WTC11 (cell line): ENCODE measurements around the gene MDM4. TPM values are rescaled to one million over a fixed set of nuclear protein-coding genes. Genes with fewer than 3 reads are reported as not detected.

Experiments
- ATAC-seq: fragments of 200-7000 bp; cut with Tn5 transposase; 2 replicates; pipeline ENCODE4 v1.10.0; 2021; ENCODE audit warnings: mild to moderate bottlenecking, moderate library complexity
- CTCF ChIA-PET: fragments of 300-600 bp; sonication (Branson Sonifier 250); formaldehyde crosslinking; loops from one replicate; lab custom pipeline; 2021; ENCODE audit warnings: antibody characterized with exemption; lab: Charles Lee
- POLR2A ChIA-PET: fragments of 350-600 bp; sonication (Branson Sonifier 250); formaldehyde crosslinking; loops from one replicate; lab custom pipeline; 2021; ENCODE audit warnings: antibody characterized with exemption; lab: Charles Lee
- DNase-seq: peaks from one replicate; pipeline ENCODE4 v3.0.0; 2021; ENCODE audit warnings: low spot score
- H3K27ac Mint-ChIP-seq: 2 replicates; pipeline ENCODE4 v1.8.0; 2021; ENCODE audit warnings: mixed read lengths
- H3K27me3 Mint-ChIP-seq: 2 replicates; pipeline ENCODE4 v1.8.0; 2021; ENCODE audit warnings: low read depth, mild to moderate bottlenecking, moderate library complexity, mixed read lengths
- H3K36me3 Mint-ChIP-seq: 2 replicates; pipeline ENCODE4 v1.8.0; 2021; ENCODE audit warnings: mixed read lengths
- H3K4me1 Mint-ChIP-seq: 2 replicates; pipeline ENCODE4 v1.8.0; 2022; ENCODE audit warnings: mixed read lengths
- H3K4me3 Mint-ChIP-seq: 2 replicates; pipeline ENCODE4 v1.8.0; 2021; ENCODE audit warnings: mild to moderate bottlenecking, moderate library complexity, mixed read lengths
- H3K9me3 Mint-ChIP-seq: 2 replicates; pipeline ENCODE4 v1.8.0; 2021; ENCODE audit warnings: mixed read lengths
- AFF4 ChIP-seq: sonication (generic); formaldehyde crosslinking; IDR thresholded peaks from 2 replicates; pipeline ENCODE4 v1.8.1; 2023; ENCODE audit warnings: mild to moderate bottlenecking, missing genetic modification reagents, borderline replicate concordance
- ATF3 ChIP-seq: sonication (generic); formaldehyde crosslinking; conservative IDR thresholded peaks from 2 replicates; pipeline ENCODE4 v1.8.1; 2022; ENCODE audit warnings: mild to moderate bottlenecking, missing genetic modification reagents
- CTCF ChIP-seq: fragments of 200-600 bp; IDR thresholded peaks from 2 replicates; pipeline ENCODE4 v1.8.0; 2022; ENCODE audit warnings: antibody characterized with exemption
- GABPB1 ChIP-seq: sonication (generic); formaldehyde crosslinking; IDR thresholded peaks from 2 replicates; pipeline ENCODE4 v1.8.1; 2023; ENCODE audit warnings: mild to moderate bottlenecking, missing genetic modification reagents
- IRF2 ChIP-seq: sonication (generic); formaldehyde crosslinking; IDR thresholded peaks from 2 replicates; pipeline ENCODE4 v1.8.0; 2022; ENCODE audit warnings: low read depth, missing genetic modification reagents, borderline replicate concordance
- MAX ChIP-seq: sonication (generic); formaldehyde crosslinking; IDR thresholded peaks from 2 replicates; pipeline ENCODE4 v1.8.0; 2022; ENCODE audit warnings: mild to moderate bottlenecking, missing genetic modification reagents
- NR3C1 ChIP-seq: sonication (generic); formaldehyde crosslinking; conservative IDR thresholded peaks from 2 replicates; pipeline ENCODE4 v1.8.1; 2023; ENCODE audit warnings: low read depth, mild to moderate bottlenecking, missing genetic modification reagents
- SP1 ChIP-seq: sonication (generic); formaldehyde crosslinking; conservative IDR thresholded peaks from 2 replicates; pipeline ENCODE4 v1.8.1; 2022; ENCODE audit warnings: missing genetic modification reagents
- TCF7 ChIP-seq: sonication (generic); formaldehyde crosslinking; IDR thresholded peaks from 2 replicates; pipeline ENCODE4 v1.8.0; 2022; ENCODE audit warnings: mild to moderate bottlenecking, low read depth, missing genetic modification reagents, moderate library complexity
- USF2 ChIP-seq: sonication (generic); formaldehyde crosslinking; IDR thresholded peaks from 2 replicates; pipeline ENCODE4 v1.8.1; 2023; ENCODE audit warnings: mild to moderate bottlenecking, missing genetic modification reagents, moderate library complexity
- ZNF232 ChIP-seq: sonication (generic); formaldehyde crosslinking; IDR thresholded peaks from 2 replicates; pipeline ENCODE4 v1.8.0; 2022; ENCODE audit warnings: mild to moderate bottlenecking, missing genetic modification reagents
- ZNF396 ChIP-seq: fragments of 250-450 bp; sonication (Bioruptor Pico); IDR thresholded peaks from 2 replicates; pipeline ENCODE4 v1.8.0; 2021; ENCODE audit warnings: mild to moderate bottlenecking, moderate library complexity, borderline replicate concordance
- total RNA-seq: library from RNA; stranded (reverse); gene quantifications from 3 replicates; pipeline ENCODE4 v1.2.3, GENCODE V29; 2021

Gene MDM4
- total RNA-seq, 1 experiment from 2014 or later: 76.2 TPM

- CTCF ChIA-PET: interaction anchor here (1.0 to 19.5 kb wide), 7 partner anchors 11 to 97 kb away, joined by 3 to 906 read pairs (median 23); no protein-coding TSS in a partner anchor
- ATAC-seq: no peak
These were observed 20.4 kb upstream of the MDM4 start for GRCh38 chr1:204495777-204496176.

GRCh38 chr1:204498981-204499380 is 17.2 kb upstream of the MDM4 start:
- POLR2A ChIA-PET: no interaction called here
- CTCF ChIA-PET: interaction anchor here (0.9 to 19.5 kb wide), 5 partner anchors 14 to 308 kb away, joined by 3 to 906 read pairs (median 22); no protein-coding TSS in a partner anchor
- H3K4me1 Mint-ChIP-seq: peaks cover 20% of the 10 kb centered on the region
- no peak overlapping the region for H3K4me3 Mint-ChIP-seq
- ATAC-seq (no peak), DNase-seq (no peak)
- no peak for TF ChIP-seq MAX
- TF ChIP-seq ZNF232 (CRISPR knock-in tag): no peak
- TF ChIP-seq, all 79 proteins: peak for 0
- no peaks in the 10 kb centered on the region for H3K9me3 Mint-ChIP-seq
- peaks cover 5% of the 10 kb centered on the region for H3K27me3 Mint-ChIP-seq
- H3K27ac Mint-ChIP-seq: no peak overlapping the region
- no peaks in the 10 kb centered on the region for H3K36me3 Mint-ChIP-seq

More at GRCh38 chr1:204495777-204496176, 20.4 kb upstream of the MDM4 start:
- Mint-ChIP-seq H3K4me1 (peaks cover 33% of the 10 kb centered on the region), H3K4me3 (peak overlapping the region; percentile 93), H3K9me3 (no peaks in the 10 kb centered on the region), H3K36me3 (no peaks in the 10 kb centered on the region), H3K27ac (no peak overlapping the region), H3K27me3 (peaks cover 5% of the 10 kb centered on the region)
- TF ChIP-seq MAX (no peak), USF2 (CRISPR knock-in tag) (no peak), ATF3 (no peak), IRF2 (CRISPR knock-in tag) (no peak), ZNF396 (CRISPR knock-in tag) (no peak), TCF7 (CRISPR knock-in tag) (no peak), SP1 (CRISPR knock-in tag) (no peak), NR3C1 (CRISPR knock-in tag) (no peak), CTCF (no peak)
- DNase-seq: no peak
- POLR2A ChIA-PET: interaction anchor here (0.6 to 3.7 kb wide), 7 partner anchors 8 to 960 kb away, joined by 3 to 27 read pairs (median 5); partner anchors contain the start of genes BLACAT1 and MDM4

- Mint-ChIP-seq H3K27ac (no peak overlapping the region), H3K27me3 (peaks cover 5% of the 10 kb centered on the region), H3K4me1 (peaks cover 20% of the 10 kb centered on the region), H3K9me3 (no peaks in the 10 kb centered on the region), H3K36me3 (no peaks in the 10 kb centered on the region), H3K4me3 (no peak overlapping the region)
- DNase-seq: no peak
- CTCF ChIA-PET: interaction anchor here (0.9 to 19.5 kb wide), 5 partner anchors 15 to 307 kb away, joined by 3 to 906 read pairs (median 22); no protein-coding TSS in a partner anchor
- ATAC-seq: no peak
- POLR2A ChIA-PET: interaction anchor here (0.6 kb wide), 1 partner anchor 43 kb away, joined by 4 read pairs; no protein-coding TSS in a partner anchor
- TF ChIP-seq AFF4 (CRISPR knock-in tag) (no peak), GABPB1 (CRISPR knock-in tag) (peak; percentile 86)
These were observed 16.4 kb upstream of the MDM4 start for GRCh38 chr1:204499511-204500468.
